GM18519 (cell line): ENCODE results near the gene RILPL2.
"Not testable (repeated sequence)": the region's sequence is repeated elsewhere in the genome, so short reads cannot be mapped to it uniquely, and the experiment has no call there.

Experiments
- ATAC-seq: cut with Tn5 transposase; IDR thresholded peaks from one replicate; pipeline ENCODE4 v1.9.1; 2021; ENCODE audit warnings: mild to moderate bottlenecking, moderate library complexity; ENCODE audit not compliant: unreplicated experiment, low FRiP score

RILPL2 gene

DNA sequence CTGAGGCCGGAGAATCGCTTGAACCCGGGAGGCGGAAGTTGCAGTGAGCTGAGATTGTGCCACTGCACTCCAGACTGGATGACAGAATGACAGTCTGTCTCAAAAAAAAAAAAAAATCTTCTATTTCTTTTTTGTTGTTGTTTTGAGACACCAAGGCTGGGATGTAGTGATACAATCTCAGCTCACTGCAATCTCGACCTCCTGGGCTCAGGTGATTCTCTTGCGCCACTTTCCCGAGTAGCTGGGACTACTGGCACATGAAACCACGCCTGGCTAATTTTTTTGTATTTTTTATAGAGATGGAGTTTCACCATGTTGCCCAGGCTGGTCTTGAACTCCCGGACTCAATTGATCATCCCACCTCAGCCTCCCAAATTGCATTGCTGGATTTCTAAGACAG, 14.2 kb upstream of the RILPL2 start:
- no peak for ATAC-seq

DNA sequence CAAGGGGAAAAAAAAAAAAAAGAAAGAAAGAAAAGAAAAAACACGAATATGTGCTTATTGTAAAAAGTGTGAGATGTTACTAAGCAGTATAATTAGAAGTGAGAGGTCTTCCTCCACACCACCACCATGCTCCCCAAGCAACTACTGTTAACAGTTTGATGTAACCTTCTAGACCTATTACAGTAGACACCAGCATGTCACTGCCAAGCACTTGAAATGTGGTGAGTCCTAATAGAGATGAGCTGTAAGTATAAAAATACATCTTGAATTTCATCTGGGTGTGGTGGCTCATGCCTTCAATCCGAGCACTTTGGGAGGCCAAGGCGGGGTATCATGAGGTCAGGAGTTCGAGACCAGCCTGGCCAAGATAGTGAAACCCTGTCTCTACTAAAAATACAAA, 13.4 kb upstream of the RILPL2 start:
- no peak for ATAC-seq

DNA sequence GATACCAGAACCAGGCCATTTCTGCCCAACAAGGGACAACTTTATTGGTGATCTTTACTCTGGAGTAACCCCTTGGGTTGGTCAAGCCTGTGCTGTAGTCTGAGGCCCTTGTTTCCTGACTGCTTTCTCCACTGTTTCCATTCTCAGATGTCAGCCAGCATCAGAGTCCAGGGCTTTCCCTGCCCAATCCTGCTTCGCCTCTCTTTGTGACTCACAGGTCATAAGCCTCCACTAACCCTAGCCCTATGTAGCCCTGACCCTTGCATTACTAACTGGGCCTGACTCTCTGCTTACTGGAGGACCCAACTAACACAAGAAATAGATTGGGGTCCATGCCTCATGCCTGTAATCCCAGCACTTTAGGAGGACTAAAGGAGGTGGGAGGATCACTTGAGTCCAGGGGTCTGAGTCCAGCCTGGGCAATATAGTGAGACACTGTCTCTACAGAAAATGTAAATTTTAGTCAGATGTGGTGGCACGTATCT, 12.8 kb upstream of the RILPL2 start:
- no peak for ATAC-seq

DNA sequence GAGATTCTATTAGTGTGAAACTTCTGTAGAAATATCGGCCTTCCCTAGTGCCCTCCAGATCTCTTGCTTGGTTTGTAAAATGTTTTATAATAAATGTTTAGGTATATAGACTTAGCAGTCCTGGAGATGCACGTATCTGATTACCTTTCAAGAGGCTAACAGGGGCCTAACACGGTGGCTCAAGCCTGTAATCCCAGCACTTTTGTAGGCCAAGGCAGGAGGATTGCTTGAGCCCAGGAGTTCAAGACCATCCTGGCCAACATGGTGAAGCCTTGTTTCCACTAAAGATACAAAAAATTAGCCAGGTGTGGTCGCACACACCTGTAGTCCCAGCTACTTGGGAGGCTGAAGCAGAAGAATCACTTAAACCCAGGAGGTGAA, 9.8 kb upstream of the RILPL2 start:
- no peak for ATAC-seq

DNA sequence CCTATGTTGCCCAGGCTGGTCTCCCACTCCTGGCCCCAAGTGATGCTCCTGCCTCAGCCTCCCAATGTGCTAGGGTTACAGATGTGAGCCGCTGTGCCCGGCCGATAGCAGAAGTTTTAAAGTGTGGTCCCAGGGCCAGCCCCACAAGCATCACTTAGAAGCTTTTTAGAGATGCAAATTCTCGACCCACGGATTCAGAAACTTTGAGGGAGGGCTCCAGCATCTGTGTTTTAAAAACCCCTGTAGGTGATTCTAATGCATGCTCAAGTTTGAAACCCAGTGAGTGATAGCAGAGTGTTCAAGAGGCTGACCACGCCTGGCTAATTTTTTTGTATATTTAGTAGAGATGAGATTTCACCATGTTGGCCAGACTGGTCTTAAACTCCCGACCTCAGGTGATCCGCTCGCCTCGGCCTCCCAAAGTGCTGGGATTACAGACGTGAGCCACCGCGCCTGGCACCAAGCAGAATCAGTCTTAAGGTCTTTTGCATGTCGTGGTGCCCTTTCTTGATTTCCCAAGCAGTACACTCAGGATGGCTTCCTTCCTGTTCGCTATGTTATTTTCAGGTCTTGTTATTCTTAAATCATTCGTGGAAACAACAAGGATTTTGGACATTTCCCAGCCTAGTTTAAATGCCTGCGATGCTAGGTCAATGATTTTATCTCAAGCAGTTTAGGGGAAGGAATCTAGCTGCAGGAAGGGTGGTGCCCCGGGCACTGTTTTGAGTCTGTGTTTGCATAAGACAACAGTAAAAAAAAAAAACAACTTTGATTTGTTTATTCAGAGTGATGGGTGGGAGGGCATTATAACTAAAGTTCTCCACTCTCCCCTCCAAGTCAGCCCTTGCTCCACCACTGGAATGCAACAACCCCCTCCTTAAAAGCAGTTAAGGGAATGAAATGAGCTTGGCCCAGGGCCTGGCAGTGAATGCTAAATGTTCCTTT, 9.2 kb upstream of the RILPL2 start:
- no peak for ATAC-seq

DNA sequence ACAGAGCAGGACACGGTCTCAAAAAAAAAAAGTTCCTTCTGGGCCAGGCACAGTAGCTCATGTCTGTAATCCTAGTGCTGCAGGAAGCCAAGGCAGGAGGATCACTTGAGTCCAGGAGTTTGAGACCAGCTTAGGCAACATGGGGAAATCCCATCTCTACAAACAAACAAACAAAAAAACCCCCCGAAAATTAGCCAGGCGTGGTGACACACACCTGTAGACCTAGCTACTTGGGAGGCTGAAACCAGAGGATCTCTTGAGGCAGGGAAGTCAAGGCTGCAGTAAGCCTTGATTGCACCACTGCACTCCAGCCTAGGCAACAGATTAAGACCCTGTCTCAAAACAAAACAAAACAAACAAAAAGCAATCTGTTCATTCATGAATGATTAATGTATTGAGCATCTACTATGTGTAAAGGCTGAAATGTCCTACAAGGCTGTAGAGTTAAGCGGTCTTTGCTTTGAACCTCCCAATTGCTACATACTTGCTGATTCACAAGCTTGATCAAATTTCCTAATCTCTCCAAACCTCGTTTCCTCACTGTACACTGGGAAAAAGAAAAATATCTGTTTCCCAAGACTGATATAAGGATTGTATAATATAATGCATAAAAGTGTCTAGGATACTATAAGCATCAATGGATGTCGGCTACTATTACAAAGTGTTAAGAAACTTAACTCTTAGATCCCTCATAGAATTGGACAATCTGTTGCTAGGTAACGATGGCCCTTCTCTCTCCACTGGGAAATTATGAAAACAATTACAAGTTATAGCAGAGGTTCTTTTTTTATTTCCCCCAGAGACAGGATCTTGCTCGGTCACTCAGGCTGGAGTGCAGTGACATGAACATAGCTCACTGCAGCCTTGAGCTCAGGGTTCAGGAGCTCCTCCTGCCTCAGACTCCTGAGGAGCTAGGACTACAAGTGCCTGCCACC, 7.9 kb upstream of the RILPL2 start:
- ATAC-seq, result no peak

DNA sequence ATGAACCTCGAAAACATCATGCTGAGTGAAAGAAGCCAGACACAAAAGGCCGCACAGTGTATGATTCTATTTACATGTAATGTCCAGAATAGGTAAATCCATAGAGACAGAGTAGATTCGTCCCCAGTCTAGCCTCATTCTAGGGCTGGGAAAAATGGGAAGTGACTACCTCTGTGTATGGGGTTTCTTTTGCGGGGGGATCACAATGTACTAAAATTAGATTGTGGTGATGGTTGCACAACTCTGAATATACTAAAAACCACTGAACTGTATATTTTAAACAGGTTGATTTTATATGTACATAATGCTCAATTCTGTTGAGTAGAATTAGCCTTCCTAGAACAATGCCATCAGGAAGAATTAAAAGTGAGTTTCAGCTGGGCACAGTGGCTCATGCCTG, 6.3 kb upstream of the RILPL2 start:
- no peak for ATAC-seq

DNA sequence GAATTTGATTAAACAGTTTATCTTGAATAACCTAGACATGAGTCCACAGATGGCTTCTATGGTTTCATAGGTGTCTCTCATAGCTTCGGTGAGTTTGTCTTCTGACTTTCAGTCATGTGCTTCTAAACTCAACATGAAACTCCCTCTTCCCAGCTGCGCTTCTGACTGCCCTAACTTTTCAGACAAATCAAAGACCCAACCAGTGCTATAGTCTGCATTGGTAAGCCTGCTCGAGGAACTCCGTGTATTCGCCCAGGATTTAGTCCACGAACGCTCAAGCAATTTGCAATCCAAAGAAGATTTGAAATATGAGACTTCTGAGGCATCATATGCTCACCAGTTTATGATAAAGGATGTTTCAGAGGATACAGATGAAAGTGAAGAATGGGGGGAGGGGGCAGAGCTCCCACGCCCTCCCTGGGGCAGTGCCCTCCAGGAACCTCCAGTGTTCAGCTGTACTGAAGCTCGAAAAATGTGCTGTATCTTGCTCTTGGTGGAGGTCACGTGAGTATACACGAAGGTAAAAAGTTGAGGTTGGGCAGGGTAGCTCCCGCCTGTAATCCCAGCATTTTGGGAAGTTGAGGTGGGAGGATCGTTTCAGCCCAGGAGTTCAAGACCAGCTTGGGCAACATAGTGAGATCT, 5.2 kb upstream of the RILPL2 start:
- no peak for ATAC-seq

DNA sequence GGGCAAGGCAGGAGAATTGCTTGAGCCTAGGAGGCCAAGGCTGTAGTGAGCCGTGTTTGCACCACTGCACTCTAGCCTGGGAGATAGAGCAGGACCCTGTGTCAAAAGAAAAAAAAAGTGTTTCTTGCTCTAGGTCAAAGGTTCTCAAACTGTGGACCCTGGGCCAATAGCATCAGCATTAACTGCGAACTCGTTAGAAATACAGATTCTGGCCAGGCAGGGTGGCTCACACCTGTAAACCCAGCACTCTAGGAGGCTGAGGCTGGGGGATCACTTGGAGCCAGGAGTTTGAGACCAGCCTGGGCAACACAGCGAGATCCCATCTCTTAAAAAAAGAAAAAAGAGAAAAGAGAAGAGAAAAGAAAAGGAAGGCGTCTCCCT, 858 bp downstream of the RILPL2 start:
- no peak for ATAC-seq

DNA sequence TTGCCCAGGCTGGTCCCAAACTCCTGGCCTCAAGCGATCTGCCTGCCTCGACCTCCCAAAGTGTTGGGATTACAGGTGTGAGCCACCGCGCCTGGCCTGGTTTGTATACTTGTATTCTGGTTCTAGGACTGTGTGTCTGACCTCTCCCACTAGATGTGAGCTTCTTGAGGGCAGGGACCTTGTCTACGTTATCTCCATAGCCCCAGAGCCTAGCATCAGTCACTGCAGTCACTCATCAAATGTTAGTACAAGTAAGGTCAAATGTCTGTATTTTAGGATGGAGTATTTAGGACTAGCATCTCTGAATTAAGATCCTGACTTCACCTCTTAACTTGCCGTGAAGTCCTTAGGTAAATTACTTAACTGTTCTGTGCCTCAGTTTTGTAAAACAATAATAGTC, 2.9 kb downstream of the RILPL2 start:
- no peak for ATAC-seq

DNA sequence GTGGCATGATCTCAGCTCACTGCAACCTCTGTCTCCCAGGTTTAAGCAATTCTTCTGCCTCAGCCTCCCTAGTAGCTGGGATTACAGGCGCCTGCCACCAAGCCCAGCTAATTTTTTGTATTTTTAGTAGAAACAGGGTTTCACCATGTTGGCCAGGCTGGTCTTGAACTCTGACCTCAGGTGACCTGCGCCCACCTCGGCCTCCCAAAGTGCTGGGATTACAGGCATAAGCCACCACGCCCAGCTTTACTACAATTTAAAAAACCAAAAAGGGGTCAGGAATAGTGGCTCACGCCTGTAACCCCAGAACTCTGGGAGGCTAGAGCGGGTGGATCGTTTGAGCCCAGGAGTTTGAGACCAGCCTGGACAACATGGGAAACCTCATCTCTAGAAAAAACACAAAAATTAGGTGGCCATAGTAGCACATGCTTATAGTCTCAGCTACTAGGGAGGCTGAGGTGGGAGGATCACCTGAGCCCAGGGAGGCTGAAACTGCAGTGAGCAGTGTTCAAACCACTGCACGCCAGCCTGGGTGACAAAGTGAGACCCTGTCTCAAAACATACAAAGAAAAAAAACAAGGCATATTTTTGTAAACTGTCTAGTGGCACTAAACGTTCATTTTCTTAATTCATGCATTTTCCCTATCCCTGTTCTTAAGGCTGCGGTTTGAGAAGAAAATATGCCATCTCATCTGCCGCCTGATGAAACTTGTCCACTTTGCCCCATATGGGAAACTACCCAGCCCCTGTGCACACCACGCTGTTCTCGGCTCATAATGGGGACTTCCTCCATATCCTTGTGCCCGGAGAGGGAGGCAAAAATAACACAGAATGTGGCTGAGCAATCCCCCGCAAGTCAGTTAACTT, 4.3 kb downstream of the RILPL2 start:
- not testable (repeated sequence) for ATAC-seq

DNA sequence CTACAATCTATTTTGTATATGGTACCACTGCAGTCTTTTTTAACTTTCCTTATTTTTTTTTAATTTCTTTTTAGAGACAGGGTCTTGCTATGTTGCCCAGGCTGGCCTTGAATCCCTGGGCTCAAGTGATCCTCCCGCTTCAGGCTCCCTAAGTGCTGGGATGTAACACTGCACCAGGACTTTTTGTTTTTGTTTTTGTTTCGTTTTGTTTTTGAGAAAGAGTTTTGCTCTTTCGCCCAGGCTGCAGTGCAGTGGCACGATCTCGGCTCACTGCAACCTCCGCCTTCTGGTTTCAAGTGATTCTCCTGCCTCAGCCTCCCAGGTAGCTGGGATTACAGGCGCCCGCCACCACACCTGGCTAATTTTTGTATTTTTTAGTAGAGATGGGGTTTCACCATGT, 7.4 kb downstream of the RILPL2 start:
- not testable (repeated sequence) for ATAC-seq

DNA sequence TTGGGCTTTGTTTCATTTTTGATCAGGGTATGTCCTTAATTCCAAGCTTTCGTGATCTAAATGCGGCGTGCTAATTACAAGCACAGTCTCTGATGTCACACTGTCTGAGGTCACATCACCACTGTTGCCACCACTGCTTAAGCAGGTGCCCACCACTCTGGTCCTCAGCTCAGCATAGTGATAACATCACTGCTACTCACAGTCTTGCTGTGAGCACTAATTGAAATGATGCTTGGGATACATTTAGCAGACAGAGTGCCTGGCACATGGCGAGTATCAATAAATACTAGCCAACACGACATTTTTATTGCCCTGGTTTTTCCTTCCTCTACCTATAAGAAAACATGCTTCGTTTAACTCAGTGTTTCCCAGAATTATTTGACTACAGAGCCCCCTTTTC, 7.9 kb downstream of the RILPL2 start:
- no peak for ATAC-seq

DNA sequence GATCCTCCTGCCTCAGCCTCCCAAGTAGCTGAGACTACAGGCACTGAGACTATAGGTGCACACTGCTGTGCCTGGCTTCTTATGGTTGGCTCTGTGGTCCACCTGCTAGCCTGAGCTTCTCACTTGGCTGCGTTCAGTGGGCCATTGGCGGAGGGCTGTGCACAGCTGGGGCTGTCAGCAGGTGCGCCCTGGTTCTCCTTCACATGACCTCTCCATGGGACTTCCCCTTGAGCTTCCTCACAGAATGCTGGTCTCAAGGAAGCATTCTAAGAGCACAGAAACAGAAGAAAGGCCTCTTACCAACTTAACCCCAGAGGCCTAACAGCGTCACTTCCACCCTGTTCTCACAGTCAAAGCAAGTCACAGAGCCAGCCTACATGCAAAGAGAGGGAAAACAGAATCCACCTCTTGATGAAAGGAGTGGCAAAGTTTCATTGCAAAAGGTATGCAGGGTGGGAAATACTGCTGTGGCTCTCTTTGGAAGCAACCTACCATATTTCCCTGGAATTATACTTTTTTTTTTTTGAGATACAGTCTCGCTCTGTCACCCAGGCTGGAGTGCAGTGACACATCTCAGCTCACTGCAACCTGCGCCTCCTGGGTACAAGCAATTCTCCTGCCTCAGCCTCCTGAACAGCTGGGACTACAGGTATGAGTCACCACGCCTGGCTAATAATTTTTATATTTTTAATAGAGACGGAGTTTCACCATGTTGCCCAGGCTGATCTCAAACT, 9.3 kb downstream of the RILPL2 start:
- peak; percentile 85 for ATAC-seq

DNA sequence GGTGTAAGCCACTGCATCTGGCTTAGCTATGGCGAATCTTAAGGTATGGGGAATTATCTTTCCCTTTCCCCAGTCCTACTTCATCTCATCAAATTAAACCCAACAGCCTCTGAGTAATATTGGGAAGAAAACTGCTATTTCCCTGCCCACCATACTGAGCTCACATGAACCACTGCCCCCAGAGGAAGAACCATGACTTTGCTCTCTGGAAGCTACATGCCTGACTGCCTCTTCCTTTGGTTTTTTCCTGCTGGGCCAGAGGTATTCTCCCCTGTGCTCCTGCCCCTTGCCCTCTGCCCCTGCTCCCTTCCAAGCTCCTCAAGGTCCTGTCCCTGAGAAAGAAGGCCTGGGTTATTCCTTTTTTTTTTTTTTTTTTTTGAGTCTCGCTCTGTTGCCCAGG, 15.2 kb downstream of the RILPL2 start:
- no peak for ATAC-seq

DNA sequence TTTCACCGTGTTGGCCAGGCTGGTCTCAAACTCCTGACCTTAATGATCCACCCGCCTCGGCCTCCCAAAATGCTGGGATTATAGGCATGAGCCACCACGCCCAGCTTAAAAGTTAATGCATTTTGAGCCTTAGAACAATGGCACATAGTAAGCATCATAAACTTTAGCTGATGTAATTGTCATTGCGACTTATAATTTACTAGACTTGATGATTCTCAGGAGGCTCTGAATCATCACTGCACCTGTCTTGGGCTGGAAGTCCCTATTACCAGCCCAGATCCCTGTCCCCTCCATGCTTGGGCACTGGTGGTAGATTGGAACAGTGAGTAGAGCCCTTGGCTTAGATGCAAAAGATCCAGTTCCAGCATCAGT, 26.5 kb downstream of the RILPL2 start:
- no peak for ATAC-seq

DNA sequence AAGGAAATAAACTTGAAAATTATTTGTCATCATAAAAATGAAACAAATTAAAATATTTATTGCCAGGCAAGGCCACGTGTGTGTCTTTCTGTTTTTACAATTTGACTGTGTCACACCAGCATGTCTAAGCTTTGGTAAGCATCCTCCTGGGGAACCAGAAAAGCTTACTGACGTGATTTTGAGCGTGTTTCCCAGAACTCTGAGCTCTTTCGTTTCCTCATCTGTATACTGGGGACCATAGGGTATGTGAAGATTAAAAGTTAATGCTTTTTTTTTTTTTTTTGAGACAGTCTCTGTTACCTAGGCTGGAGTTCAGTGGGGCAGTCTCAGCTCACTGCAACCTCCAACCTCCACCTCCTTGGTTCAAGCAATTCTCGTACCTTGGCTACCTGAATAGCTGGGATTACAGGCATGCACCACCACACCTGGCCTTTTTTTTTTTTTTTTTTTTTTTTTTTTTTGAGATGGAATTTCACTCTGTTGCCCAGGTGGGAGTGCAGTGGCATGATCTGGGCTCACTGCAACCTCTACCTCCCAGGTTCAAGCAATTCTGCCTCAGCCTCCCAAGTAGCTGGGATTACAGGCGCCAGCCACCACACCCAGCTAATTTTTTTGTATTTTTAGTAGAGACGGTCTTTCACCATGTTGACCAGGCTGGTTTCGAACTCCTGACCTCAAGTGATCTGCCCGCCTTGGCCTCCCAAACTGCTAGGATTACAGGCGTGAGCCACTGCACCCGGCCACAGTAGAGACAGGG, 27.0 kb downstream of the RILPL2 start:
- not testable (repeated sequence) for ATAC-seq

DNA sequence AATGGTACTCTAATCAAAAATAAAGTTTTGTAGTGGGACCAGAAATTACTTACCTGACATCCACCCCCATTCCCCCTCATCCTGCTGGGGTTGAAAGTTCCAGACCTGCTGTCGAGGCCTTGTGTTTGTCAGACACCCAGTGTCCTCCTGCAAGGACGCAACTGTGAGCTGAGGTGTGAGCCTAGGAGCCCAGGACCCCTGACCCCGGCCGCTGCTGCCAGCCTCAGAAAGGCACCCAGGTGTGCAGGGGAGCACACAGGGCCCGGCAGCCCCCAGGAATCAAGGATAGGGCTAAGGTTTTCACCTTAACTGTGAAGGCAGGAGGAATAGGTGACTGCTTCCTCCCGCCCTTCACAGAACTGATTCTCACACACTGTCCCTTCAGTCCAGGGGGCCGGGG, 27.9 kb downstream of the RILPL2 start:
- not testable (repeated sequence) for ATAC-seq

DNA sequence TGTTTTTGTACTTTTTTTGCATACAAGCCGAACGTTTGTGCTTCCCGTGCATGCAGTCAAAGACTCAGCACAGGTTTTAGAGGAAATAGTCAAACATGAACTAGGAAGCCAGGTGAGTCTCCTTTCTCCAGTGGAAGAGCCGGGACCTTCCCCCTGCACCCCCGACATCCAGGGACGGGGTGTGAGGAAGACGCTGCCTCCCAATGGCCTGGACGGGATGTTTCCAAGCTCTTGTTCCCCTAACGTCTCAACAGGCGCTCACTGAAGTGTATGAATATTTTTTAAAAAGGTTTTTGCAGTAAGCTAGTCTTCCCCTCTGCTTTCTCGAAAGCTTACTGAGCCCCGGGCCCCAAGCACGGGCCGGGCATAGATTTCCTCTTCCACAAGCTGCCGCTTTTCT, 28.6 kb downstream of the RILPL2 start:
- ATAC-seq, result not testable (repeated sequence)
